IMR-90 (cell line): Measurements from ENCODE around the gene HS6ST3.

Experiments used
- CEBPB ChIP-seq: IDR thresholded peaks from 2 replicates; pipeline ENCODE4 v1.6.1; 2012; ENCODE audit warnings: low read depth, low read length, improper control_type of control experiment
- CHD1 ChIP-seq: IDR thresholded peaks from 2 replicates; pipeline ENCODE4 v1.6.1; 2012; ENCODE audit warnings: low read depth, low read length, improper control_type of control experiment
- CTCF ChIP-seq: conservative IDR thresholded peaks from 2 replicates; pipeline ENCODE4 v1.5.1; 2012; ENCODE audit warnings: mild to moderate bottlenecking, low read depth, low read length, improper control_type of control experiment
- FOS ChIP-seq: fragments of 150-350 bp; IDR thresholded peaks from 2 replicates; pipeline ENCODE4 v1.6.1; 2016; ENCODE audit warnings: low read depth, low read length
- MAFK ChIP-seq: IDR thresholded peaks from 2 replicates; pipeline ENCODE4 v1.6.1; 2012; ENCODE audit warnings: low read depth, low read length, improper control_type of control experiment
- MXI1 ChIP-seq: IDR thresholded peaks from 2 replicates; pipeline ENCODE4 v1.6.1; 2012; ENCODE audit warnings: low read depth, mild to moderate bottlenecking, low read length, moderate library complexity, borderline replicate concordance
- POLR2A ChIP-seq: IDR thresholded peaks from 2 replicates; pipeline ENCODE4 v1.6.1; 2012; ENCODE audit warnings: mild to moderate bottlenecking, low read depth, low read length
- RCOR1 ChIP-seq: IDR thresholded peaks from 2 replicates; pipeline ENCODE4 v1.6.1; 2012; ENCODE audit warnings: mild to moderate bottlenecking, low read length, improper control_type of control experiment; ENCODE audit not compliant: insufficient replicate concordance
- SMC3 ChIP-seq: fragments of 150-350 bp; IDR thresholded peaks from 2 replicates; pipeline ENCODE4 v1.6.1; 2016; ENCODE audit warnings: low read depth, mild to moderate bottlenecking, antibody characterized with exemption, low read length, moderate library complexity
- TF ChIP-seq, protein P1 (sequence below): fragments of 150-350 bp; IDR thresholded peaks from 2 replicates; pipeline ENCODE4 v1.6.1; 2017; ENCODE audit warnings: mild to moderate bottlenecking, antibody characterized with exemption, low read length, low read depth

GRCh38 chr13:96460609-96461008 lies 370.7 kb downstream of the HS6ST3 start:
- TF ChIP-seq CTCF (no peak), FOS (no peak), RCOR1 (no peak), CEBPB (no peak), MXI1 (no peak), SMC3 (no peak), MAFK (no peak), CHD1 (no peak), POLR2A (no peak)
- TF ChIP-seq, protein P1, sequence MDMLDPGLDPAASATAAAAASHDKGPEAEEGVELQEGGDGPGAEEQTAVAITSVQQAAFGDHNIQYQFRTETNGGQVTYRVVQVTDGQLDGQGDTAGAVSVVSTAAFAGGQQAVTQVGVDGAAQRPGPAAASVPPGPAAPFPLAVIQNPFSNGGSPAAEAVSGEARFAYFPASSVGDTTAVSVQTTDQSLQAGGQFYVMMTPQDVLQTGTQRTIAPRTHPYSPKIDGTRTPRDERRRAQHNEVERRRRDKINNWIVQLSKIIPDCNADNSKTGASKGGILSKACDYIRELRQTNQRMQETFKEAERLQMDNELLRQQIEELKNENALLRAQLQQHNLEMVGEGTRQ = no peak
